Activated CD8-positive, alpha-beta memory T cell treated with anti-CD3 and anti-CD28 coated beads, Interleukin-2, amount 50 U/mL, for 24 hours (primary cell): ENCODE measurements around the gene ONECUT3.
"Not testable (repeated sequence)": the region's sequence is repeated elsewhere in the genome, so short reads cannot be mapped to it uniquely, and the experiment has no call there.

Experiments used
- DNase-seq: peaks from one replicate; pipeline ENCODE4 v3.0.0-alpha.2; 2020; ENCODE audit errors: extremely low read depth

ONECUT3 gene

GRCh38 chr19:1755467-1756171 is 2.3 kb downstream of the ONECUT3 start:
- no peak for DNase-seq

GRCh38 chr19:1756264-1756663 is 3.0 kb downstream of the ONECUT3 start:
- no peak for DNase-seq

- DNase-seq: no peak
These were observed 3.6 kb downstream of the ONECUT3 start for GRCh38 chr19:1756705-1757465.

GRCh38 chr19:1757468-1758230 is 4.3 kb downstream of the ONECUT3 start:
- no peak for DNase-seq

GRCh38 chr19:1758231-1758577 is 4.9 kb downstream of the ONECUT3 start:
- DNase-seq: no peak

GRCh38 chr19:1758959-1759903 is 5.9 kb downstream of the ONECUT3 start:
- no peak for DNase-seq

- no peak for DNase-seq
These were observed 6.7 kb downstream of the ONECUT3 start for GRCh38 chr19:1760020-1760419.

GRCh38 chr19:1760786-1761527 is 7.7 kb downstream of the ONECUT3 start:
- not testable (repeated sequence) for DNase-seq

- no peak for DNase-seq
These were observed 8.4 kb downstream of the ONECUT3 start for GRCh38 chr19:1761528-1762242.

- no peak for DNase-seq
These were observed 9.2 kb downstream of the ONECUT3 start for GRCh38 chr19:1762243-1763117.

GRCh38 chr19:1763648-1764639 is 10.6 kb downstream of the ONECUT3 start:
- DNase-seq: no peak

- no peak for DNase-seq
These were observed 11.4 kb downstream of the ONECUT3 start for GRCh38 chr19:1764729-1765128.

- no peak for DNase-seq
These were observed 12.1 kb downstream of the ONECUT3 start for GRCh38 chr19:1765232-1765903.

GRCh38 chr19:1765904-1766799 is 12.8 kb downstream of the ONECUT3 start:
- no peak for DNase-seq

GRCh38 chr19:1766800-1767352 is 13.6 kb downstream of the ONECUT3 start:
- no peak for DNase-seq

GRCh38 chr19:1767464-1767933 is 14.2 kb downstream of the ONECUT3 start:
- DNase-seq: peak; percentile 21
